Stimulated activated CD4-positive, alpha-beta T cell treated with anti-CD3 and anti-CD28 coated beads, Interleukin-1b, Interleukin-23, amount 100 ng/mL, for 1 hour (primary cell): ENCODE measurements around the gene MDK.

Experiments used
- DNase-seq, 2 donors: peaks; one replicate each; pipeline ENCODE4 v3.0.0-alpha.2; 2020; ENCODE audit warnings: low read depth in 2 of 2

MDK gene

GRCh38 chr11:46381048-46381818, at the start of gene MDK:
MDK (plus strand) TSS chr11:46381669; CDS start chr11:46382058, 389 bp downstream.
- no peak for DNase-seq

GRCh38 chr11:46332093-46332567, 49.3 kb upstream of the MDK start:
- no peak for DNase-seq

GRCh38 chr11:46332568-46333393, 48.7 kb upstream of the MDK start:
- no peak for DNase-seq

- DNase-seq, result no peak
Observed at GRCh38 chr11:46333394-46333947, 48.0 kb upstream of the MDK start.

- no peak for DNase-seq
Observed at GRCh38 chr11:46334211-46334610, 47.3 kb upstream of the MDK start.

GRCh38 chr11:46335271-46335670, 46.2 kb upstream of the MDK start:
- no peak for DNase-seq

- DNase-seq, result no peak
Observed at GRCh38 chr11:46335890-46336562, 45.4 kb upstream of the MDK start.

GRCh38 chr11:46336563-46337180, 44.8 kb upstream of the MDK start:
- DNase-seq, result no peak

- DNase-seq, result no peak
Observed at GRCh38 chr11:46337626-46338345, 43.7 kb upstream of the MDK start.

- no peak for DNase-seq
Observed at GRCh38 chr11:46338636-46338987, 42.9 kb upstream of the MDK start.

GRCh38 chr11:46338988-46339666, 42.3 kb upstream of the MDK start:
- DNase-seq, result no peak

GRCh38 chr11:46339816-46340215, 41.7 kb upstream of the MDK start:
- DNase-seq, result no peak

GRCh38 chr11:46341454-46341853, 40.0 kb upstream of the MDK start:
- no peak for DNase-seq

GRCh38 chr11:46342239-46342638, 39.2 kb upstream of the MDK start:
- no peak for DNase-seq

- DNase-seq, result no peak
Observed at GRCh38 chr11:46343520-46343919, 37.9 kb upstream of the MDK start.

GRCh38 chr11:46345131-46345597, 36.3 kb upstream of the MDK start:
- DNase-seq, result no peak

- no peak for DNase-seq
Observed at GRCh38 chr11:46345881-46346484, 35.5 kb upstream of the MDK start.

GRCh38 chr11:46346886-46347636, 34.4 kb upstream of the MDK start, which contains the start of gene DGKZ:
DGKZ (plus strand) TSS chr11:46347463; CDS start chr11:46347660, 197 bp downstream.
- DNase-seq, result peak; percentile 78 to 80
